Mucosa of descending colon (tissue), 3 donors: Measurements from ENCODE around the gene PPP4R3B. TPM values are rescaled to one million over a fixed set of nuclear protein-coding genes. Genes with fewer than 3 reads are reported as not detected.
"Not testable (repeated sequence)": the region's sequence is repeated elsewhere in the genome, so short reads cannot be mapped to it uniquely, and the experiment has no call there.

Experiments used
- ATAC-seq: fragments of 200-7000 bp; cut with Tn5 transposase; one replicate; pipeline ENCODE4 v1.9.1; 2020; ENCODE audit warnings: mild to moderate bottlenecking, moderate library complexity
- DNase-seq, 3 donors: peaks; one replicate each; pipeline ENCODE4 v3.0.0-alpha.2; 2020
- H3K36me3 ChIP-seq: fragments of 200-600 bp; one replicate; pipeline ENCODE4 v1.8.0; 2021; ENCODE audit warnings: low read depth, mild to moderate bottlenecking
- H3K4me1 ChIP-seq: fragments of 200-600 bp; one replicate; pipeline ENCODE4 v1.8.0; 2021; ENCODE audit warnings: low read depth, mild to moderate bottlenecking
- H3K4me3 ChIP-seq: fragments of 200-600 bp; one replicate; pipeline ENCODE4 v1.8.0; 2021; ENCODE audit warnings: mild to moderate bottlenecking
- H3K9me3 ChIP-seq: fragments of 200-600 bp; one replicate; pipeline ENCODE4 v1.8.0; 2021; ENCODE audit warnings: mild to moderate bottlenecking
- intact Hi-C, 2 donors: fragments of 100-400 bp; cut with DNase I in 1 of 2; cut with micrococcal nuclease in 1 of 2; formaldehyde crosslinking; loops; one replicate each; pipeline versions ENCODE4 v1.11.0 to v1.11.1; 2022; cut with DNase I, micrococcal nuclease
- total RNA-seq, 3 donors: library from RNA; stranded (reverse); fragmentation: NEBNext Ultra II Directional in 2 of 3; extraction: Animal tissue kit (Norgen Biotek cat#: 25700) in 2 of 3; gene quantifications; one replicate each; pipeline versions ENCODE4 v1.2.1 to v1.2.4, GENCODE V29; 2021 to 2023
- TF ChIP-seq, protein P1 (sequence below): fragments of 200-600 bp; IDR thresholded peaks from one replicate; pipeline ENCODE4 v1.8.0; 2022; ENCODE audit warnings: antibody characterized with exemption, mild to moderate bottlenecking
- donor health status: DM: no; HTN: no; CAD: no; lungs with moderate emphysema.
- donor health status: DM: no; HTN: no; CAD: no.
- donor health status: DM: no; HTN: yes; CAD: no.

The PPP4R3B gene
- total RNA-seq, 3 donors from 2014 or later = 66.4 to 89.0 (median 68.5) TPM

DNA sequence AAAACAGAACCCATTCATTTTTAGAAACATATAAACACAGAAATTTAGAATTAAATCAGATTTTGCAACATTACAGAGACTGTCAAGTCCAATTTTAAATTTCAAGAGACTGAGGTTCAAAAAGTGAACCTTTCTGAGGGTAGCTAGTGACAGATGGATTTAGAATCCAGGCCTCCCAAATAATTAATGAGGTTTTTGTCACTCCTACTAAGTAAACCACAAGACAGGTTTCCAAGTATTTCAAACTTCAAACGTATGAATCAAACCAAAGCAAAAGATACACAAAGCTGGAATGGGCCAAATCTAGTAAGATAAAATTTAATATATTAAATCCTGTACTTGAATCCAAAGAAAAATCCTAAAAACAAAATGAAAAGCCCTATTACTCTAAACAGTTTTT lies 25.3 kb downstream of the PPP4R3B start:
- no peak for ATAC-seq
- peaks cover 6% of the 10 kb centered on the region for H3K36me3 ChIP-seq
- no peak overlapping the region for H3K4me3 ChIP-seq
- TF ChIP-seq, protein P1, sequence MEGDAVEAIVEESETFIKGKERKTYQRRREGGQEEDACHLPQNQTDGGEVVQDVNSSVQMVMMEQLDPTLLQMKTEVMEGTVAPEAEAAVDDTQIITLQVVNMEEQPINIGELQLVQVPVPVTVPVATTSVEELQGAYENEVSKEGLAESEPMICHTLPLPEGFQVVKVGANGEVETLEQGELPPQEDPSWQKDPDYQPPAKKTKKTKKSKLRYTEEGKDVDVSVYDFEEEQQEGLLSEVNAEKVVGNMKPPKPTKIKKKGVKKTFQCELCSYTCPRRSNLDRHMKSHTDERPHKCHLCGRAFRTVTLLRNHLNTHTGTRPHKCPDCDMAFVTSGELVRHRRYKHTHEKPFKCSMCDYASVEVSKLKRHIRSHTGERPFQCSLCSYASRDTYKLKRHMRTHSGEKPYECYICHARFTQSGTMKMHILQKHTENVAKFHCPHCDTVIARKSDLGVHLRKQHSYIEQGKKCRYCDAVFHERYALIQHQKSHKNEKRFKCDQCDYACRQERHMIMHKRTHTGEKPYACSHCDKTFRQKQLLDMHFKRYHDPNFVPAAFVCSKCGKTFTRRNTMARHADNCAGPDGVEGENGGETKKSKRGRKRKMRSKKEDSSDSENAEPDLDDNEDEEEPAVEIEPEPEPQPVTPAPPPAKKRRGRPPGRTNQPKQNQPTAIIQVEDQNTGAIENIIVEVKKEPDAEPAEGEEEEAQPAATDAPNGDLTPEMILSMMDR = no peak
- intact Hi-C loops = no loop called here
- DNase-seq = no peak
- H3K9me3 ChIP-seq = no peaks in the 10 kb centered on the region
- H3K4me1 ChIP-seq = no peaks in the 10 kb centered on the region

DNA sequence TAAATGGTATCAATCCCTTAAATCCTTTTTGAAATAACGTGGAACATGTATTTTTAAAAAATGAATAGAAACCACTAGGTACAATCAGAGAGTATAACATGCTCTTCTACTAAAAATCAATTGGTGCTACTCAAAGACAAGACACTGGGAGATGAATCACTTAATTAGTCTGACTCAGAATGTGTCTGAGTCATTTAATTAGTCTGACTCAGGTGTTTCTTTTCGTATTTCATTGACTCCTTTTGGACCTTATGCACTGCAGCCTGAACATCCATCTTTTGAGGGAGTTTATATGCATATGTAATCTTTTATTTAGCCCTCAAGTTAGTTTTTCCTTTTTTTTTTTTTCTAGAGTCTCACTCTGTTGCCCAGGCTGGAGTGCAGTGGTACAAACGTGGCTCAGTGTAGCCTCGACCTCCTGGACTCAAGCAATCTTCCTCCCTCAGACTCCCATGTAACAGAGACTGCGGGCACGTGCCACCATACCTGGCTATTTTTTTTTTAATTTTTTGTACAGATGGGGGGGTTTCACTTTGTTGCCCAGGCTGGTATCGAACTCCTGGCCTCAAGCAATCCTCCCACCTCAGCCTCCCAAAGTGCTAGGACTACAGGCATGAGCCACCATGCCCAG lies 26.5 kb downstream of the PPP4R3B start:
- ATAC-seq (peak; percentile 79), DNase-seq (no peak)
- Histone ChIP-seq H3K36me3 (peaks cover 6% of the 10 kb centered on the region), H3K4me3 (no peak overlapping the region), H3K9me3 (no peaks in the 10 kb centered on the region), H3K4me1 (no peaks in the 10 kb centered on the region)
- intact Hi-C loops = no loop called here
- TF ChIP-seq, protein P1 = no peak

GRCh38 chr2:55585451-55586080 lies 31.9 kb downstream of the PPP4R3B start:
- TF ChIP-seq, protein P1 = no peak
- intact Hi-C loops = no loop called here
- H3K9me3 ChIP-seq = no peaks in the 10 kb centered on the region
- no peak for DNase-seq
- H3K36me3 ChIP-seq = peaks cover 6% of the 10 kb centered on the region
- ATAC-seq = no peak
- H3K4me1 ChIP-seq = no peaks in the 10 kb centered on the region
- H3K4me3 ChIP-seq = no peak overlapping the region

DNA sequence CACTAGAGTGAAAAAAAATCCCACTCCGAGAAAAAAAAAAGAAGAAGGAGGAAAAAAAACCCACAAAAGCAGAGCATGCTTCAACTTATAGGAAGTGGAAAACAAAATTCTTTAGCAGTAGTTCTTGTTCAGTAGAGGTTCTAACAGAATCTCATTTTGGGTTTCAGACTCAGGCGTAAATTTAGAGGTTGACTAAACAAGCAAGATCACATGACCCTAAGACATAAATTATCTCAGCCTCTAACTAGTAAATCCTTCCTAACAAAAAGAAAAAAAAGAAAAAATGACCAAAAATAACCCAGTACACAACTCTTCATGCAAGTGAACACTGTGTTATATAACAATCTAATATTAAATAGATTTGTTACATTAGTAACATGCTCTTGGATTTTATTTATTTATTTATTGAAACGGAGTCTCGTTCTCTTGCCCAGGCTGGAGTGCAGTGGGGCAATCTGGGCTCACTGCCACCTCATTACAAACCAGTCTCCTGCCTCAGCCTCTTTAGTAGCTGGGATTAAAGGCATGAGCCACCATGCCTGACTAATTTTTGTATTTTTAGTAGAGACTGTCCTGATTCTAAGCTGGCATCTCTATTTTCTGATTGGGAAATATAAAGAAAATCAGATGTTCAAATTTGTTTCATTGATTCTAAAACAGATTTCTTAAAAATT lies 35.4 kb downstream of the PPP4R3B start:
- Histone ChIP-seq H3K4me1 (no peaks in the 10 kb centered on the region), H3K36me3 (no peaks in the 10 kb centered on the region), H3K4me3 (no peak overlapping the region), H3K9me3 (no peaks in the 10 kb centered on the region)
- TF ChIP-seq, protein P1 = no peak
- intact Hi-C loops = no loop called here
- ATAC-seq = no peak
- DNase-seq = no peak

DNA sequence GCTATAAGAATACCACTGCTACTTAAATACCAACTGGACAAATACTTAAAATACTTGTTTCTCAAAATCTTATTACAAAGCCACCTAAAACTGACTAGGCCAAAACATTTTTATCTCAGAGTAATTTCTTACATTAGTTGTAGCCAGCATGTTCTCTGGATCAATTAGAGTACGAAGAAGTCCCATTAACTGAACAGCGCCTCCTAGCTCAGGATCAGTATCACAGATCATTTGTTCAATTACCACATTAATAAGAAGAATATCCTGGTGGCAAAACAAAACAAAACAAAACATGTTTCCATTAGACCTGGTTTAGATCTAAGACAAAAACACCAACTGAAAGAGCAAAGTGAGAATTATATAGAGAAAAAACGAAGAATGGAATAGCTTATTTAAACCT lies 36.0 kb downstream of the PPP4R3B start:
- intact Hi-C loops = no loop called here
- H3K9me3 ChIP-seq = no peaks in the 10 kb centered on the region
- H3K4me1 ChIP-seq = no peaks in the 10 kb centered on the region
- ATAC-seq (no peak), DNase-seq (no peak)
- H3K36me3 ChIP-seq = no peaks in the 10 kb centered on the region
- H3K4me3 ChIP-seq = no peak overlapping the region
- TF ChIP-seq, protein P1 = no peak

- ATAC-seq, H3K4me3 ChIP-seq, H3K4me1 ChIP-seq, H3K36me3 ChIP-seq, DNase-seq, H3K9me3 ChIP-seq, intact Hi-C loops: not testable (repeated sequence)
These were observed 48.4 kb downstream of the PPP4R3B start for GRCh38 chr2:55569002-55569401.
